A549 treated with AZD2906 at 1 μM for 4 hours (cell line): Measurements from ENCODE around the gene C6orf58. TPM values are rescaled to one million over a fixed set of nuclear protein-coding genes. Genes with fewer than 3 reads are reported as not detected.

Experiments used
- total RNA-seq: library from RNA; stranded (reverse); fragments of 200-300 nt; extraction: Qiagen RNA extraction; gene quantifications from 5 replicates; pipeline ENCODE4 v1.2.3, GENCODE V29; 2022

The C6orf58 gene
- 0.07 to 0.18 TPM (median 0.13 TPM) in 5 replicates for total RNA-seq

GRCh38 chr6:127576874-127577273, at the start of gene C6orf58:
TSS of gene C6orf58 (plus strand) at chr6:127577174. CDS start at chr6:127577186, 12 bp downstream.

Other genes with a start within 250 kb of the C6orf58 start
- gene ECHDC1, start 233.6 kb upstream of the C6orf58 start, total RNA-seq, result 31.3 to 57.7 TPM (median 34.1 TPM) in 5 replicates
- gene KIAA0408, start 117.8 kb upstream of the C6orf58 start, total RNA-seq, result 5.1 to 5.8 TPM (median 5.6 TPM) in 5 replicates